Measurements from ENCODE around the gene SHOX.
"Not testable (repeated sequence)": the region's sequence is repeated elsewhere in the genome, so short reads cannot be mapped to it uniquely, and the experiment has no call there.

Gene SHOX

DNA sequence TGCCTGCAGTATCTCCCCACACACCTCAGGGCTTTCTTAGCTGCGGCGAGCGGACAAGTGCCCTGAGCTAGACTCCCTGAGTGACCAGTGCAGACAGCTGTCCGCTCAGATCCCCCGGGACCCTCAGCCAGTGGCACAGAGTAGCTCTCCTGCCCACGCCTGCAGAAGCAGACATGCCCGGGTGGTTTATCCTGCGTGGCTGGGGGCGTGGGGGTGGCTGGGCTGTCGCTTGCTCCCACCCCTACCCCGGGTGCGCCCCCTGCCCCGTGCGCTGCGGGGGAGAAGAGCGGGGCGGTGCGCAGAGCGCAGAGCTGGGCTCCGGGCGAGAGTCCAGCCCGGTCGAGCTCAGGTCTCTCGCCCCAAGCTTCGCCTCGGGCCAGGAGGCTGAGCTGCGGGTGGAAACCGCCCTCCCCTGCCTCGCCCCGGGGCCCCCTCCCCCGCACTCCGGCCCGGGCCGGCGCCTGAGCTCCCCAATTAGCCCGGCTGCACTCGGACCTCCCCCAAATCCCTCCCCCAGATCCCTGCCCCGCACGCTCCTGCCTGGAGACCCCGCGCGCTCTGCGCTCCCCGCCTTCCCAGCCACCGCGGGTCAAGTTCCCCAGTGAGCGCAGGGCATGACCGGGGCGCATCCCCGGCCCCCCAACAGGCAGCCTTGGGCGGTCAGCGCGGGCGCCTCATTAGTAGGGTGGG, 11.7 kb upstream of the SHOX start:
- no peak overlapping the region for H3K4me3 ChIP-seq (ENCODE audit: control insufficient read depth, low read depth, low read length)
- TF ChIP-seq, protein P1, sequence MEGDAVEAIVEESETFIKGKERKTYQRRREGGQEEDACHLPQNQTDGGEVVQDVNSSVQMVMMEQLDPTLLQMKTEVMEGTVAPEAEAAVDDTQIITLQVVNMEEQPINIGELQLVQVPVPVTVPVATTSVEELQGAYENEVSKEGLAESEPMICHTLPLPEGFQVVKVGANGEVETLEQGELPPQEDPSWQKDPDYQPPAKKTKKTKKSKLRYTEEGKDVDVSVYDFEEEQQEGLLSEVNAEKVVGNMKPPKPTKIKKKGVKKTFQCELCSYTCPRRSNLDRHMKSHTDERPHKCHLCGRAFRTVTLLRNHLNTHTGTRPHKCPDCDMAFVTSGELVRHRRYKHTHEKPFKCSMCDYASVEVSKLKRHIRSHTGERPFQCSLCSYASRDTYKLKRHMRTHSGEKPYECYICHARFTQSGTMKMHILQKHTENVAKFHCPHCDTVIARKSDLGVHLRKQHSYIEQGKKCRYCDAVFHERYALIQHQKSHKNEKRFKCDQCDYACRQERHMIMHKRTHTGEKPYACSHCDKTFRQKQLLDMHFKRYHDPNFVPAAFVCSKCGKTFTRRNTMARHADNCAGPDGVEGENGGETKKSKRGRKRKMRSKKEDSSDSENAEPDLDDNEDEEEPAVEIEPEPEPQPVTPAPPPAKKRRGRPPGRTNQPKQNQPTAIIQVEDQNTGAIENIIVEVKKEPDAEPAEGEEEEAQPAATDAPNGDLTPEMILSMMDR (IDR thresholded peaks at IDR 0.05; ENCODE audit: control insufficient read depth, insufficient read depth, low read depth, low read length, missing control alignments): no peak
- DNase-seq (ENCODE audit: low read depth): no peak

DNA sequence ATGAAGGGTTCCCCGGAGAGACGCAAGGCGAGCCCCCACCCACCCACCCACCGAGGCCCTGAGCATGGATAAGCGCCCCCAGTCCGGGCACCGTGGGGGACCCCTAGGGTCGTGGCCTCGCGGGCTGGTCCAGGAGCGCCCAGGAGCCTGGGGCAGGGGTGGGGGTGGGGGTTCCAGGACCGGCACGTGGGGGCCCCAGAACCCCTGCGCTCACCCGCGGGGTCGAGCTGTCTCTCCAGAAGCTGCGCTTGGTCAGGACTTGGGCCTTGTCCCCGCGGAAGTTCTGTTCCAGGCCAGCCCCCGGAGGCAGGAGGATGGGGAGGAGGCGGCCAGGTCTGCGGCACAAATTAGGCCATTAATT, 11.2 kb upstream of the SHOX start:
- H3K4me3 ChIP-seq (ENCODE audit: control insufficient read depth, low read depth, low read length): no peak overlapping the region
- no peak for DNase-seq (ENCODE audit: low read depth)
- TF ChIP-seq, protein P1 (IDR thresholded peaks at IDR 0.05; ENCODE audit: control insufficient read depth, insufficient read depth, low read depth, low read length, missing control alignments): no peak

DNA sequence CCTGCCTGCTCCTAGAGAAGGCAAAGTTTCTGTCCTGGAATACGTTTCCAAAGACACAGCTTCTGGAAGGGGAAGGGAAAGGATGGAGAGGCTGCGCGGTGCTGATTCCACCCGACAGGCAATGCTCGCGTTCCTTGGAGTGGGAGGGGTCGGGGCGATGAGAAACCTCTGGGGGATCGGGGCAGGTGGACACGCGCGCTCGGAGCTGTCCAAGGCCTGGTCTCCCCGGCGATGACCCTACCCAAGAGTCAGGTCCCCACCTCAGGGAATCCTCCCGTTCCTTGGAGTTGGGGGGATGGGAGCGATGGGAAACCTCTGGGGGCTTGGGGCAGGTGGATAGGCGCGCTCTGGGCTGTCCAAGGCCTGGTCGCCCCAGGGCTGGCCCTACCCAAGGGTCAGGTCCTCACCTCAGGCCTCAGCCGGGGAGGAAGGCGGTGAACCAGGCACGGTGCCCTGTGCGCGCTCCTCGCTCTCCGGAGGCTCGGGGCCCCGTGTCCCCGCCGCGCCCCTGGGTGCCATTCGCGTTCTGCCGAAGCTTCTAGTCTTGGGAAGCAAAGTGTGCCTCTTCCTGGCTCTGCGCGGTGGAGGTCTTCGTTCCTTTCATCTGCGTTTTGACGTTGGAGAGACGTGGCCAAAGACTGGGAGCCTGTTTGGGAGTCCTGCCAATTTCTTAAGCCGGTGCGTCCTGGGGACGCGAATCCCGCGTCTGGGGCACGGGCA, 10.6 kb upstream of the SHOX start:
- TF ChIP-seq, protein P1 (IDR thresholded peaks at IDR 0.05; ENCODE audit: control insufficient read depth, insufficient read depth, low read depth, low read length, missing control alignments): no peak
- no peak for DNase-seq (ENCODE audit: low read depth)
- no peak overlapping the region for H3K4me3 ChIP-seq (ENCODE audit: control insufficient read depth, low read depth, low read length)

DNA sequence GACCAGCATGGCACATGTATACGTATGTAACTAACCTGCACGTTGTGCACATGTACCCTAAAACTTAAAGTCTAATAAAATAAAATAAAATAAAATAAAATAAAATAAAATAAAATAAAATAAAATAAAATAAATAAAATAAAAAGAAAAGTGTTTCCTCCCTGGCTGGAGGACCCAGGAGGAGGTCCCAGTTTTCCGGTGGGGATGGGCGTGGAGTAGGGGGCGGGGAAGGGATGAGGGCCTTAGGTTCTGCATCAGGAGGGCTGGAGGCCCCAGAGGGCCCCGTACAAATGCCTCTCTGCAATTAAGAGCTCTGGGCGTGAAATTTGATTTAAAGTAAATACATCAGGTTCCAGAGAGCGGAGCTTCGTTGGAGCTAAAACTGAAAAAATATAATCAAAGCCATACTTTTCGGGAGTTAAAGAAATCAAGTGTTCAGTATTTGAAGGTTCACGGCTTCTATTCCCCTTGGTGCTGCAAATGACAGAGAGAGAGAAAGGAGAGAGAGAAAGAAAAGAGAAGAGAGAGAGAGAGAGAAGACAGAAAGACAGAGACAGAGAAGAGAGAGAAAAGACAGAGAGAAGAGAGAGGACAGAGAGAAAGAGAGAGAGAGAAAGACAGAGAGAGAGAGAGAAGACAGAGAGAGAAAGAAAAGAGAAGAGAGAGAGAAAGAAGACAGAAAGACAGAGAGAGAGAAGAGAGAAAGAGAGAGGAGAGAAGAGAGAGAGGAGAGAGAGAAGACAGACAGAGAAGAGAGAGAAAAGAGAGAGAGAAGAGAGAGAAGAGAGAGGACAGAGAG, 8.7 kb upstream of the SHOX start:
- TF ChIP-seq, protein P1 (IDR thresholded peaks at IDR 0.05; ENCODE audit: control insufficient read depth, insufficient read depth, low read depth, low read length, missing control alignments): no peak
- no peak overlapping the region for H3K4me3 ChIP-seq (ENCODE audit: control insufficient read depth, low read depth, low read length)
- DNase-seq (ENCODE audit: low read depth): no peak

DNA sequence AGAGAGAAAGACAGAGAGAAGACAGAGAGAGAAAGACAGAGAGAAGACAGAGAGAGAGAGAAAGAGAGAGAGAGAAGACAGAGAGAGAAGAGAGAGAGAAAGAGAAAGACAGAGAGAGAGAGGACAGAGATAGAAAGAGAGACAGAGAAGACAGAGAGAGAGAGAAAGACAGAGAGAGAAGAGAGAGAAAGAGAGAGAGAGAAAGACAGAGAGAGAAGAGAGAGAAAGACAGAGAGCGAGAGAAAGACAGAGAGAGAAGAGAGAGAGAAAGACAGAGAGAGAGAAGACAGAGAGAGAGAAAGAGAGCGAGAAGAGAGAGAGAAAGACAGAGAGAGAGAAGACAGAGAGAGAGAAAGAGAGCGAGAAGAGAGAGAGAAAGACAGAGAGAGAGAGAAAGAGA, 7.8 kb upstream of the SHOX start:
- not testable (repeated sequence) for DNase-seq (ENCODE audit: low read depth); H3K4me3 ChIP-seq (ENCODE audit: control insufficient read depth, low read depth, low read length)

DNA sequence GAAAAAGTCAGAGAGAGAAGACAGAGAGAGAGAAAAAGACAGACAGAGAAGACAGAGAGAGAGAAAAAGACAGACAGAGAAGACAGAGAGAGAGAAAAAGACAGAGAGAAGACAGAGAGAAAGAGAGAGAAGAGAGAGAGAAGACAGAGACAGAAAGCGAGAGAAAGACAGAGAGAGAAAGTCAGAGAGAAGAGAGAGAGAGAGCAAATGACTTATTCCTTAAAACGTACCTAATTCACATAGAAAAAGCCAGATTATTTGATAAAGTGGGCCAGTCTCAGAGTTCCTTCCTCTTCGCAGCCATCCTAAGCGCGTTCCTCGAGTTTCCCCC, 7.4 kb upstream of the SHOX start:
- TF ChIP-seq, protein P1 (IDR thresholded peaks at IDR 0.05; ENCODE audit: control insufficient read depth, insufficient read depth, low read depth, low read length, missing control alignments): no peak
- DNase-seq (ENCODE audit: low read depth): no peak
- no peak overlapping the region for H3K4me3 ChIP-seq (ENCODE audit: control insufficient read depth, low read depth, low read length)
